HepG2 (cell line): ENCODE measurements around the gene FGFBP1. TPM values are rescaled to one million over a fixed set of nuclear protein-coding genes. Genes with fewer than 3 reads are reported as not detected.

Experiments used
- ATAC-seq: fragments of 200-7000 bp; cut with Tn5 transposase; 3 replicates; pipeline ENCODE4 v1.9.1; 2020; ENCODE audit warnings: mild to moderate bottlenecking, moderate library complexity
- BruUV-seq: library from RNA; stranded (reverse); fragments of 400-500 nt; replicated peaks from 2 replicates; lab custom pipeline; 2021; lab: Mats Ljungman, UMichigan
- CTCF ChIA-PET: fragments of 300-600 bp; formaldehyde crosslinking; extraction: SDS; loops from one replicate; lab custom pipeline; 2021; ENCODE audit warnings: low total read pairs, inconsistent platforms, low intra/inter-chr PET ratio; lab: Yijun Ruan, JAX
- POLR2A ChIA-PET: fragments of 350-600 bp; sonication (Branson Sonifier 250); formaldehyde crosslinking; loops from one replicate; lab custom pipeline; 2020; ENCODE audit warnings: antibody characterized with exemption, inconsistent platforms; lab: Yijun Ruan, JAX
- DNase-seq: peaks from one replicate; pipeline ENCODE4 v3.0.0-alpha.2; 2015; ENCODE audit warnings: low spot score
- FAIRE-seq: peaks from 3 replicates; lab custom pipeline; 2011; peaks lifted over from hg19 to GRCh38; lab: Jason Lieb, UNC
- H2AFZ ChIP-seq: one replicate; pipeline ENCODE4 v1.6.1; 2011; ENCODE audit warnings: low read length, inconsistent platforms
- H3K27ac ChIP-seq: fragments of 300-600 bp; 3 replicates; pipeline ENCODE4 v1.8.0; 2011; ENCODE audit warnings: mixed run types, mild to moderate bottlenecking, mixed read lengths, low read length, inconsistent platforms; ENCODE audit not compliant: insufficient read depth; ENCODE audit errors: extremely low read length
- H3K27me3 ChIP-seq, 2 experiments: fragments of 200-600 bp in 1 of 2; 2 replicates in 1 of 2; 3 replicates in 1 of 2; pipeline versions ENCODE4 v1.6.0 to v1.8.0; 2011; ENCODE audit warnings: low read length in 2 of 2, mild to moderate bottlenecking in 2 of 2, moderate library complexity in 2 of 2, inconsistent platforms in 1 of 2; ENCODE audit not compliant: insufficient read depth in 2 of 2, control insufficient read depth in 1 of 2
- H3K36me3 ChIP-seq, 2 experiments: fragments of 200-600 bp in 1 of 2; replicated peaks in 1 of 2; 2 replicates in 1 of 2; 3 replicates in 1 of 2; pipeline versions ENCODE4 v1.5.1 to v1.8.0; 2011; ENCODE audit warnings: low read length in 2 of 2, inconsistent platforms in 1 of 2; ENCODE audit not compliant: insufficient read depth in 2 of 2, control insufficient read depth in 1 of 2
- H3K4me1 ChIP-seq: 2 replicates; pipeline ENCODE4 v1.5.1; 2012; ENCODE audit warnings: low read length, inconsistent platforms; ENCODE audit not compliant: insufficient read depth
- H3K4me2 ChIP-seq: 2 replicates; pipeline ENCODE4 v1.6.0; 2011; ENCODE audit warnings: low read depth, low read length, inconsistent platforms
- H3K4me3 ChIP-seq, 3 experiments: fragments of 200-600 bp in 1 of 3; sonication (generic), shearing (Covaris generic) in 1 of 3; replicated peaks in 1 of 3; 2 replicates each; pipeline ENCODE4 v1.5.1; 2011 to 2016; ENCODE audit warnings: low read length in 3 of 3, inconsistent platforms in 2 of 3, low read depth in 2 of 3, mild to moderate bottlenecking in 2 of 3, control low read depth in 1 of 3, mixed read lengths in 1 of 3; ENCODE audit not compliant: insufficient read depth in 1 of 3
- H3K79me2 ChIP-seq: one replicate; pipeline ENCODE4 v1.6.1; 2011; ENCODE audit warnings: low read length, inconsistent platforms; ENCODE audit not compliant: insufficient read depth
- H3K9ac ChIP-seq: 2 replicates; pipeline ENCODE4 v1.6.0; 2011; ENCODE audit warnings: mild to moderate bottlenecking, low read depth, low read length, inconsistent platforms; ENCODE audit not compliant: insufficient read depth
- H3K9me3 ChIP-seq: 2 replicates; pipeline ENCODE4 v1.5.1; 2012; ENCODE audit warnings: mild to moderate bottlenecking, low read length
- H4K20me1 ChIP-seq: 2 replicates; pipeline ENCODE4 v1.6.0; 2011; ENCODE audit warnings: inconsistent platforms, mild to moderate bottlenecking, low read length, moderate library complexity; ENCODE audit not compliant: insufficient read depth
- ARNT2 ChIP-seq: sonication (generic); formaldehyde crosslinking; IDR thresholded peaks from 2 replicates; pipeline ENCODE4 v1.8.0; 2022; ENCODE audit warnings: mild to moderate bottlenecking, low read depth, missing genetic modification reagents, moderate library complexity
- BRF2 ChIP-seq: sonication (generic); formaldehyde crosslinking; IDR thresholded peaks from 2 replicates; pipeline ENCODE4 v1.8.1; 2022; ENCODE audit warnings: mild to moderate bottlenecking, missing genetic modification reagents
- CENPBD1 ChIP-seq: sonication (generic); formaldehyde crosslinking; IDR thresholded peaks from 2 replicates; pipeline ENCODE4 v1.8.0; 2022; ENCODE audit warnings: missing genetic modification reagents, low read depth, mild to moderate bottlenecking, borderline replicate concordance
- HNRNPK ChIP-seq: fragments of 200-400 bp; formaldehyde crosslinking; IDR thresholded peaks from 2 replicates; pipeline ENCODE4 v1.6.1; 2018; ENCODE audit warnings: low read length, low read depth, moderate library complexity, mild to moderate bottlenecking; ENCODE audit not compliant: poor library complexity, severe bottlenecking
- MTERF4 ChIP-seq: sonication (generic); formaldehyde crosslinking; IDR thresholded peaks from 2 replicates; pipeline ENCODE4 v1.8.0; 2023; ENCODE audit warnings: mild to moderate bottlenecking, missing genetic modification reagents
- MXI1 ChIP-seq: IDR thresholded peaks from 3 replicates; pipeline ENCODE4 v1.6.1; 2012; ENCODE audit warnings: low read depth, low read length, inconsistent platforms, borderline replicate concordance
- NPAS2 ChIP-seq: sonication (generic); formaldehyde crosslinking; IDR thresholded peaks from 2 replicates; pipeline ENCODE4 v1.8.0; 2022; ENCODE audit warnings: mild to moderate bottlenecking, missing genetic modification reagents, borderline replicate concordance
- SUZ12 ChIP-seq: fragments of 150-350 bp; IDR thresholded peaks from 2 replicates; pipeline ENCODE4 v1.6.1; 2014; ENCODE audit warnings: low read depth, low read length
- ZNF10 ChIP-seq: sonication (generic); formaldehyde crosslinking; IDR thresholded peaks from 2 replicates; pipeline ENCODE4 v1.4.0; 2020; ENCODE audit warnings: mild to moderate bottlenecking, low read depth, missing genetic modification reagents, borderline replicate concordance
- ZNF264 ChIP-seq: sonication (generic); formaldehyde crosslinking; IDR thresholded peaks from 2 replicates; pipeline ENCODE4 v1.4.0; 2020; ENCODE audit warnings: missing genetic modification reagents
- ZNF460 ChIP-seq: sonication (generic); formaldehyde crosslinking; IDR thresholded peaks from 2 replicates; pipeline ENCODE4 v1.5.1; 2020; ENCODE audit warnings: missing genetic modification reagents, mild to moderate bottlenecking, borderline replicate concordance
- ZNF569 ChIP-seq: sonication (generic); formaldehyde crosslinking; IDR thresholded peaks from 2 replicates; pipeline ENCODE4 v1.5.0; 2020; ENCODE audit warnings: mild to moderate bottlenecking, missing genetic modification reagents, moderate library complexity, borderline replicate concordance
- WGBS: methylation state at CpG from one replicate; pipeline ENCODE4 v1.1.6; 2017; ENCODE audit warnings: low lambda C conversion rate; 5-methylcytosine and 5-hydroxymethylcytosine counted together
- in situ Hi-C: cut with HindIII; loops from 2 replicates; pipeline ENCODE4 v1.10.0; 2017; ENCODE audit warnings: low pct_unique_long_range_greater_than_20kb; ENCODE audit not compliant: extremely low pct_ligation_motif_present
- intact Hi-C: fragments of 100-400 bp; cut with micrococcal nuclease; formaldehyde crosslinking; loops from one replicate; pipeline ENCODE4 v1.10.0; 2022; ENCODE audit not compliant: unreplicated experiment
- polyA plus RNA-seq, 8 experiments: library from polyadenylated mRNA; depleted of rRNA in 3 of 8; stranded (reverse) in 7 of 8; unstranded in 1 of 8; fragments of >200 nt; fragmentation: Illumina TruSeq in 4 of 8; extraction: Trizol in 4 of 8; gene quantifications; 2 replicates each; pipeline versions ENCODE4 v1.2.1 to v1.2.3, GENCODE V29; 2011 to 2016; ENCODE audit warnings: low read depth in 4 of 8, missing spikeins in 1 of 8, mixed read lengths in 1 of 8; ENCODE audit not compliant: insufficient read depth in 1 of 8
- total RNA-seq, 5 experiments: library from RNA; depleted of rRNA; stranded (reverse); fragments of >200 nt; fragmentation: Illumina TruSeq; extraction: Trizol; gene quantifications; 2 replicates each; pipeline ENCODE4 v1.2.3, GENCODE V29; 2016; ENCODE audit warnings: low read depth in 1 of 5

FGFBP1 gene
- total and polyA plus RNA-seq, 2 of the 13 experiments (the other 11 are each of a cell fraction or from before 2014, with no cell fraction given): not detected

GRCh38 chr4:15953625-15954024 lies 15.1 kb upstream of the FGFBP1 start:
- no peak overlapping the region for H2AFZ ChIP-seq
- H3K27ac ChIP-seq: no peak overlapping the region
- intact Hi-C loops (no loop called here), in situ Hi-C loops (no loop called here)
- ChIA-PET POLR2A (no interaction called here), CTCF (no interaction called here)
- H3K4me2 ChIP-seq: no peak overlapping the region
- H3K9me3 ChIP-seq: no peaks in the 10 kb centered on the region
- no peak overlapping the region for H3K4me3 ChIP-seq
- no peak for DNase-seq
- no peaks in the 10 kb centered on the region for H4K20me1 ChIP-seq
- 2% methylated on average over 5 of the region's 5 CpGs for WGBS
- no peak for ATAC-seq
- TF ChIP-seq ZNF569 (CRISPR knock-in tag) (no peak), BRF2 (CRISPR knock-in tag) (no peak), ZNF264 (CRISPR knock-in tag) (no peak), MXI1 (no peak), ZNF10 (CRISPR knock-in tag) (no peak), CENPBD1 (no peak), ARNT2 (CRISPR knock-in tag) (no peak), MTERF4 (no peak), HNRNPK (no peak), SUZ12 (no peak), NPAS2 (CRISPR knock-in tag) (no peak), ZNF460 (no peak)
- 0 out of 2 replicates have a peak, but pooled peaks cover 7% of the 10 kb centered on the region for H3K4me1 ChIP-seq
- no peak for FAIRE-seq
- 0 out of 5 replicates have a peak, but pooled peaks cover 0 to 4% of the 10 kb centered on the region in 2 experiments for H3K27me3 ChIP-seq
- BruUV-seq: no TSS peak
- H3K79me2 ChIP-seq: no peaks in the 10 kb centered on the region
- H3K9ac ChIP-seq: no peak overlapping the region
- no peaks in the 10 kb centered on the region for H3K36me3 ChIP-seq
